NCI-H226 (cell line): ENCODE data around the gene CEP89.
"Not testable (repeated sequence)": the region's sequence is repeated elsewhere in the genome, so short reads cannot be mapped to it uniquely, and the experiment has no call there.

Source experiments
- DNase-seq: peaks from one replicate; pipeline ENCODE4 v3.0.0-alpha.2; 2015

CEP89 gene

GRCh38 chr19:32945260-32945659 lies 26.5 kb downstream of the CEP89 start:
- DNase-seq, result no peak

- not testable (repeated sequence) for DNase-seq
These were observed 30.5 kb downstream of the CEP89 start for GRCh38 chr19:32941273-32941672.

GRCh38 chr19:32936065-32936464 lies 35.7 kb downstream of the CEP89 start:
- DNase-seq, result no peak

GRCh38 chr19:32935629-32936028 lies 36.1 kb downstream of the CEP89 start:
- no peak for DNase-seq

- no peak for DNase-seq
These were observed 38.2 kb downstream of the CEP89 start for GRCh38 chr19:32933571-32933970.

GRCh38 chr19:32930567-32930966 lies 41.2 kb downstream of the CEP89 start:
- DNase-seq, result no peak

GRCh38 chr19:32928806-32929205 lies 43.0 kb downstream of the CEP89 start:
- no peak for DNase-seq

- DNase-seq, result no peak
These were observed 47.6 kb downstream of the CEP89 start for GRCh38 chr19:32924200-32924599.

- DNase-seq, result no peak
These were observed 50.1 kb downstream of the CEP89 start for GRCh38 chr19:32921624-32922023.

GRCh38 chr19:32919365-32919764 lies 52.4 kb downstream of the CEP89 start:
- no peak for DNase-seq

- DNase-seq, result no peak
These were observed 54.2 kb downstream of the CEP89 start for GRCh38 chr19:32917616-32917996.

GRCh38 chr19:32916969-32917615 lies 54.7 kb downstream of the CEP89 start:
- no peak for DNase-seq

- no peak for DNase-seq
These were observed 56.7 kb downstream of the CEP89 start for GRCh38 chr19:32914879-32915660.

- no peak for DNase-seq
These were observed 60.3 kb downstream of the CEP89 start for GRCh38 chr19:32911467-32911866.

GRCh38 chr19:32910874-32911273 lies 60.9 kb downstream of the CEP89 start:
- DNase-seq, result no peak

- no peak for DNase-seq
These were observed 61.7 kb downstream of the CEP89 start for GRCh38 chr19:32910094-32910493.

GRCh38 chr19:32909257-32909656 lies 62.5 kb downstream of the CEP89 start:
- DNase-seq, result no peak

- DNase-seq, result no peak
These were observed 63.0 kb downstream of the CEP89 start for GRCh38 chr19:32908641-32909190.

GRCh38 chr19:32902448-32902847 lies 69.3 kb downstream of the CEP89 start:
- DNase-seq, result no peak

- no peak for DNase-seq
These were observed 70.1 kb downstream of the CEP89 start for GRCh38 chr19:32901504-32902161.

- DNase-seq, result no peak
These were observed 75.1 kb downstream of the CEP89 start for GRCh38 chr19:32896516-32897214.

- DNase-seq, result no peak
These were observed 76.4 kb downstream of the CEP89 start for GRCh38 chr19:32895384-32895783.

GRCh38 chr19:32891609-32892008 lies 80.1 kb downstream of the CEP89 start:
- DNase-seq, result no peak
